KOPT-K1 (cell line): ENCODE data around the gene AMDHD2.
"Not testable (repeated sequence)": the region's sequence is repeated elsewhere in the genome, so short reads cannot be mapped to it uniquely, and the experiment has no call there.

Experiments used
- H3K27ac ChIP-seq: fragments of 200-600 bp; sonication (generic); 2 replicates; pipeline ENCODE4 v1.5.1; 2016; ENCODE audit warnings: antibody characterized with exemption, mild to moderate bottlenecking, low read depth, low read length; ENCODE audit not compliant: poor library complexity, severe bottlenecking
- H3K36me3 ChIP-seq: fragments of 200-600 bp; sonication (generic); 2 replicates; pipeline ENCODE4 v1.5.1; 2017; ENCODE audit warnings: antibody characterized with exemption, mild to moderate bottlenecking, low read length, moderate library complexity; ENCODE audit not compliant: insufficient read depth
- H3K9me3 ChIP-seq: fragments of 200-600 bp; sonication (generic); 2 replicates; pipeline ENCODE4 v1.5.1; 2017; ENCODE audit warnings: antibody characterized with exemption, low read length, mild to moderate bottlenecking; ENCODE audit not compliant: insufficient read depth, poor library complexity, severe bottlenecking

AMDHD2 gene

DNA sequence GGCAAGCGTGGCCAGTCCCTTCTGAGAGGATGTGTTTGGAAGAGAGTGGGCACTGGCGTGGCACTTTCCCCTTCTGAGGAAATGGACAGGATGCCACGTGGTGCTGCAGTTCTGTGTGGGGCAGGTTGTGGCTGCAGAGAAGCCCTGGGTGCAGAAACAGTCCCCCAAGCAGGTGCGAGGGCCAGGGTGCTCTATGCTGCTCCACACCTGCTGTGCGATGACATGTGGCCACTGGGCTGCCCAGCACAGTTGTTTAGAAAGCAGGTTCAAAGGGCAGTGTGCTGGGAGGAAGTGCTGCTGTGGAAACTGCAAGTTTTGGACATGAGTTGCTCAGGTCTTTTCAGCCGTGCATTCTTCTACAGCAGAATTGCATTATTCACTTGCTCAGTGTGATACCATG lies 21.2 kb downstream of the AMDHD2 start:
- not testable (repeated sequence) for H3K27ac ChIP-seq, H3K9me3 ChIP-seq, H3K36me3 ChIP-seq

DNA sequence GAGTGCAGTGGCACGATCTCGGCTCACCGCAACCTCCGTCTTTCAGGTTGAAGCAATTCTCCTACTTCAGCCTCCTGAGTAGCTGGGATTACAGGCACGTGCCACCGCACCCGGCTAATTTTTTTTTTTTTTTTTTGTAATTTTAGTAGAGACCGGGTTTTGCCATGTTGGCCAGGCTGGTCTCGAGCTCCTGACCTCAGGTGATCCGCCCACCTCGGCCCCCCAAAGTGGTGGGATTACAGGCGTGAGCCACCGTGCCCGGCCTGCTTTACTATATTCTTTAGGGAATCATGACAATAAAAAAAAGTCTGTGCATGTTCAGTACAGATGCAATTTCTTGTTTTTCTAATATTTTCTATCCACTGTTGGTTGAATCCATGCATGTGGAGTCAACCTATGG lies 23.6 kb downstream of the AMDHD2 start:
- not testable (repeated sequence) for H3K36me3 ChIP-seq, H3K27ac ChIP-seq, H3K9me3 ChIP-seq

DNA sequence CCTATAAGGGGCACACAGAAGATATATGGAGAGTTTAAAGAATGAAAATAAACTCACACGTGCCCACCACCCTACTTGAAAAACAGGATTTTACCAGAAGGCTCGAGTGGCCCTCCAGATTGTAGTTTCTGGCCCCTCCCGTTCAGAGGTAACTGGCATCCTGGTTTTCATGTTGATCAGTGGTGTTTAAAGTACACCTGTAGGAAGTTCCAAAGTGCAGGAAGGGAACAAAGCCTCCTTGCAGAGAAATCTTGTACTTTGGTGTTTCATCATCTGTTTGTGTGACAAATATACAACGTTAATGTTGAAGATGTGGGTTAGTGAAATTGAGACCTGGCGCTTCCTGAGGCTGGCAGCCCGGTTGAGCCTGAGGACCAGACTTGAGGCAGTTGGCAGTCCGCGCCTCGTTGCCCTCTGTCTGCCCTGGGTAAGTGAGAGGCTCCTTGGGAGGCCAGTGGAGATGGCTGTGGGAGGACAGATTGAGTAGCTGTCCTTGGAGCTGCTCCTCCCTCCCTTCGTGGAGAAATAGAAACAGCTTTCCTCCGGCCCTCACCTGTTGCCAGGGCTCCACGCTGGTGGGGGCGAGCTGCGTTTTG lies 30.2 kb downstream of the AMDHD2 start:
- not testable (repeated sequence) for H3K27ac ChIP-seq, H3K9me3 ChIP-seq, H3K36me3 ChIP-seq

DNA sequence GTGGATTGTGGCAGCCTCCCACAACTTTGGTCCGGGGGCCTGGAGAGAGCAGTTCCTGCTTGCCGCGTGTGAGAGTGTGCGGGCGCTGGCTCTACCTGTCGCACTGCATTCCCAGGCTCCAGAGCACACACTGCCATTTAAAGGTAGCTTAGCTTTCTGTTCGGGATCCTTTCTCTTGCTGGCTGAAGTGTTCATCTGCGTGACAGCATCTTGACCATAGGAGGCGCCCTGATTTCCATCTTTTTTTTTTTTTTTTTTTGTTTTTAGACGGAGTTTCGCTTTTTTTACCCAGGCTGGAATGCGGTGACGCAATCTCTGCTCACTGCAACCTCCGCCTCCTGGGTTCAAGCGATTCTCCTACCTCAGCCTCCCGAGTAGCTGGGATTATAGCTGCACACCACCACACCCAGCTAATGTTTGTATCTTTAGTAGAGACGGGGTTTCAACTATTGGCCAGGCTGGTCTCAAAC lies 31.3 kb downstream of the AMDHD2 start:
- not testable (repeated sequence) for H3K9me3 ChIP-seq, H3K27ac ChIP-seq

DNA sequence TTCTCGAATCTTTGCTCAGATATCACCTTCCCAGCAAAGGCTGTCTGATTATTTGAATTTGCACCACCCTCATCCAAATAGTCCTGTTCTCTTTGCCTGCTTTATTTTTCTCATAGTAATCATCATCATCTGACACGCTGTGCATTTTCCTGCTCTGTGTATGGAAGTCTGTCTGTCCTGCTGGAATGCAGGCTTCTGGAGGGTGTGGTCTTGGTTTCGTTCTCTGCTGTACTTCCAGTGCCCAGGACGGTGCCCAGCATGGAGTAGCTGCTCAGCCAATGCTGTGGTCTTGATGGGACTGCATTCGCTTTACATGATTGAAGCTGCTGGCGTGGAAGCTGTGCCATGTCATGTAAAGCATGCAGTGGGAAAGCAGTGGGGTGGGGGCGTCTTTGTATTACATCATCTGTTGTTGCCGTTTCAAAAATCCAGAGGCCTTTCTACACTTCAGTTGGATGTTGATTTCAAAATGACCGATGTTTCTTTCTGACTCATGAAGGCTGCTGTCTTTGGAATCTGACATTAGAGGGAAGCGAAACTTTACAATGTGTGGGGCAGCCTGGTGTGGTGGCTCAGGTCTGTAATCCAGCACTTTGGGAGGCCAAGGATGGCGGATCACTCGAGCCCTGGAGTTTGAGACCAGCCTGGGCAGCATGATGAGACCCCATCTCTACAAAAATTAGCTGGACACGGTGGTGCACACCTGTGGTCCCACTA lies 34.7 kb downstream of the AMDHD2 start:
- not testable (repeated sequence) for H3K36me3 ChIP-seq, H3K27ac ChIP-seq, H3K9me3 ChIP-seq

More for the DNA sequence above, 31.3 kb downstream of the AMDHD2 start:
- H3K36me3 ChIP-seq = not testable (repeated sequence)

DNA sequence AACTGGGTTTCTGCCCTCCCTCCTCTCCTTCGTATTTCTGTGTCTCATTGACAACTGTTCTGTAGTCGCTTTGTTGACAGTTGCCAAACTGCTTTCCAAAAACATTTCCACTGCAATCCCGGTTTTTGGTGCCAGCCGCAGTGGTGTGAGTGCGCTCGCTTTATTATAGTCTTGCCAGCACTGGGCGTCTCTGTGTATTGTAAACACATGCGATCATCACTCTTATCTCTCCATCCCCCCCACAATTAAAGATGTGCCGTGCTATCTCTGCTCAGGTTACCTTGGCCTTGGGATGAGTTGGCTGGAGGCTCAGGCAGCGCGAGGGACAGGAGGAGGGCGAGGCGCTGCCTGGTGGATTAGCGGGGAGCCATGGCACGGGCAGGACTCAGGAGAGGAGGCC lies 37.0 kb downstream of the AMDHD2 start:
- not testable (repeated sequence) for H3K9me3 ChIP-seq, H3K27ac ChIP-seq, H3K36me3 ChIP-seq

DNA sequence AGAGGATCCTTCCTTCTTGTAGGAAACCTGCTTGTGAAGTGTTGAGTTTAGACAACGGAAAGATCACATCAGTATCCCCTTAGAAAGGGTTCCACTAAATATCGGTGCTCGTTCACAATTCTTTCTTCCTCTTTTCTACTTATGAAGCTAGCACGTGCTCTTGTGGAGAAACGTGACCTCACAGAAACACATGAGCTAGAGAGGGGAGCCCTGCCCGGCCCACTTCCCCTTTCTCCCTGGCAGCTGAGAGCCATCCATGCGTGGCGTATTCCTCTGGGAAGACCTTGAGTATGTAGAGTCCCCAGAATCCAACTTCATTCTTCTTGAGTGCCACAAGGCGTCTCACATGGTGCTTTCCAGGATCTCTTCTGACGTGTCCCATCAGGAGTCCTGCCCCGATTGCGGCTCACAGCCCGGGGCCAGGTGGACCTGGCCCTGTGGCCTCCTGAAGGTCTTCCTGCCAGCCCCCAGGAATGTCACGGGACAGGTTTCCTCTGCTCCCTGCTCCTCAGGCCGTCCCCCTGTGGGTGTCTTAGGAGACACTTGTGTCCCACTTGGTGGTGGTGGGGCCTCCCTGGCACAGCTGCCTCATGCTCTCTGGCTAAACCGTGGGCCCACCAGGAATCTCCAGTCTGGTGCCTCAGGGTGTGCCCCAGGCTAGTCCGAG lies 40.1 kb downstream of the AMDHD2 start:
- not testable (repeated sequence) for H3K9me3 ChIP-seq

DNA sequence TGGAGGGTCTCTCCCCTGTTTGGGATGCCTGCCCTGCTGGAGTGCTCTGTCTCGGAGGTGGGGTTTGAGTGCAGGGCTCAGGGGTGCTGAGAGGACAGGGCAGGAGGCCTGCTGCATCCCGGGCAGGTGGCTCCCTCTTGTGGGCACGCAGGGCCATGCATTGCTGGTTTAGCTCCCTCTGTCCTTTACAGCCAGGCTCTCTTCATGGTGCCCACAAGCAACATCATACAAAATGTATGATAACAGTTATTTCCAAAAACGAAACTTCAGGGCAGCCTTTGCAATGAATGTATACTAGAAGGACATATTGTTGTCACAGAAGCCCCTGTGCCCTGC lies 40.6 kb downstream of the AMDHD2 start:
- not testable (repeated sequence) for H3K27ac ChIP-seq

More for the DNA sequence above, 40.1 kb downstream of the AMDHD2 start:
- H3K36me3 ChIP-seq, H3K27ac ChIP-seq: not testable (repeated sequence)

DNA sequence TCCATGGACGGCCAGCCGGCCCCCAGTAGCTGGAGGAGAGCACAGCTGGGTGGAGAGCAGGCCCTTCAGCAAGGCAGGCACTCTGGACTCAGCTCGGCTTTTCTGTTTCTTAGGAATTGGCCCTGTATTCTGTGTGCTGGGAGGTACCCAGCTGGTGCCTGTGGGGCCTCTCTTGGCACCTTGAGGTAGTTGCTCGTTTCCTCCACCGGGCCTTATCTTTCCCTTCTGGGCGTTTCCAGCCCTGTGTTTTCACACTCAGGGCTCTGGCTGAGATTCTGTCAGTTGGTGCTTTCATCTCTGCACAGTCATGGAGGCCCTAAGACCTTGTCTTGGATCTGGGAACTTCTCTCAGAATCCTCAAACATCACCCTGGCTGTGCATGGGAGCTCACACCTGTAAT lies 47.3 kb downstream of the AMDHD2 start:
- not testable (repeated sequence) for H3K9me3 ChIP-seq, H3K27ac ChIP-seq

More for the DNA sequence above, 40.6 kb downstream of the AMDHD2 start:
- H3K9me3 ChIP-seq, H3K36me3 ChIP-seq: not testable (repeated sequence)

DNA sequence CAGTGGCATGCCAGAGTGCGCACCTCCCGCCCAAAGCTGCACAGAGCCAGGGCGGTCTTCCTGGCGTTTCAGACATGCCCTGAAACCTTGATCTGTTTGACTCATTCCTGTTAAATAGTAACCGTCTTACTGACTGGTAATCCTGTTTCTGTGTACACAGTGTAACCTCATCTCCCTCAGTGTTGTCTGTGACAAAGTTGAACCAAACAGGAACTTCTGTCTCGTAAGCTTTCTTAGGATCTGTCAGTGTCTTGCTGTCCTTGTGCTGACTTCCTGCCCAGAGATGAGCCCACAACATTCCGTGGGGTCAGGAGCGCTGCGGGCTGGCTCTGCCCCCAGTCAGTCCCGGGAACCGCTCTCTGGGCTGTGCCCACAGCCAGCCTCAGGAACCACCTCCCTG lies 48.4 kb downstream of the AMDHD2 start:
- H3K9me3 ChIP-seq, H3K27ac ChIP-seq, H3K36me3 ChIP-seq: not testable (repeated sequence)

More for the DNA sequence above, 47.3 kb downstream of the AMDHD2 start:
- not testable (repeated sequence) for H3K36me3 ChIP-seq

DNA sequence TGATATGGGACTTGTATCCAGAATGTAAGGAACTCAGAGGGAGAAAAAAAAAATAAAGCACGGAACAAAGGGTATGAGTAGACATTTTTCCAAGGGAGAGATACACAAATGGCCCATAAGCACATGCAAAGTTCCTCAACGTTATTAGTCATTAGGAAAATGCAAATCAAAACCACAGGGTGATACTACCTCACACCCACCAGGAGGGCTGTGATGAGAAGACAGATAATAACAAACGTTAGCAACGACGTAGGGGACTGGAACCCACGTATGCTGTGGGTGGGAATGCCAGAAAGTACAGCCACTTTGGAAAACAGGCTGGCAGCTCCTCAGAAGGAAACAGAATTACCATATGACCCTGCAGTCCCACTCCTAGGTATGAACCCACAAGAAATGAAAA lies 52.5 kb downstream of the AMDHD2 start:
- H3K27ac ChIP-seq, H3K36me3 ChIP-seq, H3K9me3 ChIP-seq: not testable (repeated sequence)

DNA sequence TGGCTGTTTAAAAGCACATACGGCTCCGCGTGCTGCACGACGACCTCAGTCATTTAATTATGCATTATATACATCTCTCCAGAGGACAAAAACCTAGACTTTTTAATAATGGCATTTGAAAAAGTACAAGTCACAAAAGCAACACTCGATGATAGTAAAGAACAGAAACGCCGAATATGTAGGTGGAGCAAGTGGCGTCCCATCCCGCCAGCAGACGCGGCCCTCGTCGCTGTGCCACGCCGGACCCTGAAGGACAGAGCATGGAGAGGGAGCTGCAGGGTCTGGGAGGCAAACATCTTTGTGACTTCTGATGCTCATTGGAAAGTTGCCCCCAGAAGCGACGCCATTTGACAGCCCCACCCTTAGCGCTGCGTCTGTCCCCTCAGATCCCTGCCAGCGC lies 55.7 kb downstream of the AMDHD2 start:
- not testable (repeated sequence) for H3K9me3 ChIP-seq, H3K27ac ChIP-seq, H3K36me3 ChIP-seq

DNA sequence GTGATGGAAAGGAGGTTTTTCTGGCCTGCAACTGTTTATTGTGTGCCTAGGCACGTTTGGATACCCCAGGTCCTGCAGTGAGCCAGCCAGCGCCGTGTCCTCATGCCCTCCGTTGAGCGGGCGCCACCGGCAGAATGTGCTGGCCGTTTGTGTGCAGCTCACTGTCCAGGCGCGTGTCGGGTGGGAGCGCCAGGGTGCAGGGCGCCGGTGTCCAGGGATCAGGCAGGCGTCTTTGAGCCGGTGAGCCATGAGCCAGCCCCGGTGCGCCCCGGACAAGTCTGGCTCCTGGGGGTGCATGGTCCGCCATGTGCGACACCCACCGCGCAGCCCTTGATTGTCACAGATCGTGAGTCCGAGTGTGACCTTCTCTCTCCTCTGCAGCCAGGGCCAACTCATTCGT lies 56.9 kb downstream of the AMDHD2 start:
- not testable (repeated sequence) for H3K27ac ChIP-seq, H3K9me3 ChIP-seq, H3K36me3 ChIP-seq

DNA sequence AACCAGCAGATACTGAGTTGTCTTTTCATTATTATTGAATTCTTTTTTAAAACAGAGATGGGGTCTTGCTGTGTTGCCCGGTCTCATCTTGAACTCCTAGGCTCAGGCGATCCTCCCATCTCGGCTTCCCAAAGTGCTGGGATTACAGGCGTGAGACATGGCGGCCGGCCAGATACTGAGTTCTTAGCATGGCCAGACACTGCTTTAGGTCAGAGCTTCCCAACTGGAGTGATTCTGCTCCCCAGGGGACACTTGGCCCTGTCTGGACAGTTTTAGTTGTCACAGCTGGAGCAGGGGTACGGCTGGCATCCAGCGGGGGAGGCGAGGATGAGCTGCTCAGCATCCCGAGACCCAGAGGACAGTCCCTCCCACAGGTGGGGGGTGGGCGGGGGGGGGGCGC lies 58.7 kb downstream of the AMDHD2 start:
- H3K36me3 ChIP-seq, H3K9me3 ChIP-seq, H3K27ac ChIP-seq: not testable (repeated sequence)

DNA sequence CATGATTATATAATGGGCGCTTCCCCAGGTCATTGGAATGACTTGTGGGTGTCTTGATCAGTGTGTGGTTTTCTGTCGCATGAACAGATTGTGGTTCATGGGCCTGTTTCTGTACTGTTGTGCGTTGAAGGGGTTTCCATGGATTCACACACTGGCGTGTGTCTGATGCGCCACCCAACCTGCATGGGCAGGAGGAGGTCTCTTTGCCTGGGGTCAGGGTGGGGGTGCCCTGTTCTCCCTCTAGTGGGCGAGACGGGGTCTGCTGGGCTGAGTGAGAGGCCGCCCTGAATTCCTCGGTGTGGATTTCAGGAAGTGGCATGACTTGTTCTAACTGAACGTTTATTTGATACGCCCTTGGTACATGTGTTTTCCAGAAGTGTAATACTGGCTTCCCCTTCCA lies 60.0 kb downstream of the AMDHD2 start:
- not testable (repeated sequence) for H3K36me3 ChIP-seq, H3K27ac ChIP-seq, H3K9me3 ChIP-seq

DNA sequence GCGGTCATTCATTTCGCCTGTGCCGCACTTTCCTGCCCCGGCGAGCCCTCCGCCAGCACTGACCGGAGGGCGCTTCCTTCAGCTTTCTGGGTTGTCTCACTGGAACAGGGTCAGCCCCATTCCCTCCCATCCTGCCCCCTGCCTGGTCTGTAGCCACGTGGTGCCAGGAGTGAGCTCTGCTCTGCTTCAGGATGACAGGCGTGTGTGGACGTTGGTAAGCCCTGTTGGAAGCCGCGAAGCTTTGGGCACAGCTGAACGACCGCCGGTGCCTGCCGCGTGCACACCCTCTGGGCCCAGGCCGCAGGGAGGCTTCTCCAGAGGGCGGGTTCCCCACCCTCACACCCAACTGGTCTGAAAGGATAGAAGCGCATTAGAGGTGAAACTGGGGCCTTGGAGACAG lies 60.6 kb downstream of the AMDHD2 start:
- H3K36me3 ChIP-seq, H3K9me3 ChIP-seq, H3K27ac ChIP-seq: not testable (repeated sequence)
